Measurements from ENCODE around the gene FAN1.

FAN1 gene

DNA sequence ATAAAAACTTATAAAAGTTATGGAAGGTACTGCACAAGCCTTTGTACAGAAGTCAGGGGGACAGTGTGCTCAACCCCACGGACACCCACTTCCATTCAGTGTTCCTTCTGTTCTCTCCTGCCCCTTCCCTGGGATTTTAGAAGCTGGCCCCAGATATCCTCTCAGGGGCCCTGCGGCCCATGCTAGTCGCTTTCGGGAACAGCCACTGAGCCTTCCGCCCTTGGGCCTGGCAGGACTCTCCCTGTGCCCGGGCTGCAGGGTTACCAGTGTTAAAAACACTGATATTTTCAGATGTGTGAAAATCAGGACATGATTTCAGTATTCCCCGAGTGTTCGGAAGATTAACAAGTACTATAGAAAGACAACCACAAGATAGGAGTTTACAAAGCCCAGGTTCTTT lies 22.4 kb downstream of the FAN1 start:
- no peak for TF ChIP-seq CTCF (IDR thresholded peaks at IDR 0.05)
- Mint-ChIP-seq H3K4me3 (no peak overlapping the region), H3K36me3 (ENCODE audit: low read depth) (peaks cover 43% of the 10 kb centered on the region), H3K27ac (no peak overlapping the region), H3K9me3 (no peaks in the 10 kb centered on the region), H3K4me1 (peaks cover 65% of the 10 kb centered on the region), H3K27me3 (ENCODE audit: low read depth, poor library complexity) (peaks cover 4% of the 10 kb centered on the region)
- no peak for DNase-seq

DNA sequence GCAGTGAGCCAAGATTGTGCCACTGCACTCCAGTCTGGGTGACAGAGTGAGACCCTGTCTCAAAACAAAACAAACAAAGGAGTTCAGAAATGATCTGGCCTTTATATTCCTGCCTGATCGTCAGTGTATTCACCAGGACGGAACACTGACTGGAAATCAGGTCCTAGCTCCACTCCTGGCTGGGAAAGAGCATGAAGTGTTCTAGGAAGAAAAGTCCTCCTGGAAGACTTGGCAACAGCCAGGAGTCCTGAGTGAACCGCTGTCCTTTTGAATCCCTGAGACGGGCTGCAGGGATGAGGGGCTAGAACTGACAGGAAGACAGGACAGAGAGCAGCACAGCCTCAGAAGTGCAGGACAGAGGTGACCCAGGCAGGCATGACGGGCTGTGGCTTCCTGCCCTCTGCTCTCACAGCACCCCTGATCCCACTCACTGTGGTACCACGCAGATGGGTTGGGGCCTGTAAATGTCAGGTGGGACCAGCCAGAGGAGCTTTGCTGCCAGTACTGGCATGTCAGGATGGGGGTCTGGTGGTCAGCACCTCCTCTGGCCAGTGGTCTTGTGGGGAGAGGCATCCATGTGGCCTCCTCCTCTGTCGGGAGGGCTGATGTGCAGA lies 23.5 kb downstream of the FAN1 start:
- Mint-ChIP-seq H3K4me3 (no peak overlapping the region), H3K9me3 (no peaks in the 10 kb centered on the region), H3K36me3 (ENCODE audit: low read depth) (peaks cover 53% of the 10 kb centered on the region), H3K27me3 (ENCODE audit: low read depth, poor library complexity) (peaks cover 4% of the 10 kb centered on the region), H3K4me1 (peaks cover 54% of the 10 kb centered on the region), H3K27ac (peak overlapping the region; percentile 95)
- DNase-seq: no peak
- no peak for TF ChIP-seq CTCF (IDR thresholded peaks at IDR 0.05)

GRCh38 chr15:30928076-30928475 lies 24.4 kb downstream of the FAN1 start:
- H3K4me1 Mint-ChIP-seq: peaks cover 46% of the 10 kb centered on the region
- TF ChIP-seq CTCF (IDR thresholded peaks at IDR 0.05): no peak
- H3K27me3 Mint-ChIP-seq (ENCODE audit: low read depth, poor library complexity): peaks cover 4% of the 10 kb centered on the region
- no peak overlapping the region for H3K4me3 Mint-ChIP-seq
- DNase-seq: no peak
- H3K36me3 Mint-ChIP-seq (ENCODE audit: low read depth): peaks cover 61% of the 10 kb centered on the region
- H3K27ac Mint-ChIP-seq: peak overlapping the region; percentile 23
- no peaks in the 10 kb centered on the region for H3K9me3 Mint-ChIP-seq

- Mint-ChIP-seq H3K4me3 (no peak overlapping the region), H3K27me3 (ENCODE audit: low read depth, poor library complexity) (peaks cover 4% of the 10 kb centered on the region), H3K36me3 (ENCODE audit: low read depth) (peaks cover 64% of the 10 kb centered on the region), H3K27ac (peak overlapping the region; percentile 93), H3K9me3 (no peaks in the 10 kb centered on the region), H3K4me1 (peaks cover 35% of the 10 kb centered on the region)
- no peak for TF ChIP-seq CTCF (IDR thresholded peaks at IDR 0.05)
- no peak for DNase-seq
These were observed 25.5 kb downstream of the FAN1 start for GRCh38 chr15:30929064-30929669.

- Mint-ChIP-seq H3K4me3 (no peak overlapping the region), H3K9me3 (no peaks in the 10 kb centered on the region), H3K27ac (peak overlapping the region; percentile 52), H3K4me1 (peaks cover 27% of the 10 kb centered on the region), H3K36me3 (ENCODE audit: low read depth) (peaks cover 72% of the 10 kb centered on the region), H3K27me3 (ENCODE audit: low read depth, poor library complexity) (peaks cover 4% of the 10 kb centered on the region)
- DNase-seq: no peak
- no peak for TF ChIP-seq CTCF (IDR thresholded peaks at IDR 0.05)
These were observed 26.3 kb downstream of the FAN1 start for GRCh38 chr15:30929982-30930381.

- TF ChIP-seq CTCF (IDR thresholded peaks at IDR 0.05): no peak
- no peak for DNase-seq
- peaks cover 4% of the 10 kb centered on the region for H3K27me3 Mint-ChIP-seq (ENCODE audit: low read depth, poor library complexity)
- no peaks in the 10 kb centered on the region for H3K9me3 Mint-ChIP-seq
- peaks cover 77% of the 10 kb centered on the region for H3K36me3 Mint-ChIP-seq (ENCODE audit: low read depth)
- H3K27ac Mint-ChIP-seq: no peak overlapping the region
- no peak overlapping the region for H3K4me3 Mint-ChIP-seq
- peaks cover 23% of the 10 kb centered on the region for H3K4me1 Mint-ChIP-seq
These were observed 26.7 kb downstream of the FAN1 start for GRCh38 chr15:30930422-30930821.

Measured in nephron progenitor cell (in vitro differentiated cells).